HG03378 (cell line): Measurements from ENCODE around the gene SDR9C7.
"Not testable (repeated sequence)": the region's sequence is repeated elsewhere in the genome, so short reads cannot be mapped to it uniquely, and the experiment has no call there.

Experiments used
- ATAC-seq: cut with Tn5 transposase; IDR thresholded peaks from one replicate; pipeline ENCODE4 v1.9.1; 2021; ENCODE audit warnings: mild to moderate bottlenecking, moderate library complexity; ENCODE audit not compliant: unreplicated experiment

Gene SDR9C7

DNA sequence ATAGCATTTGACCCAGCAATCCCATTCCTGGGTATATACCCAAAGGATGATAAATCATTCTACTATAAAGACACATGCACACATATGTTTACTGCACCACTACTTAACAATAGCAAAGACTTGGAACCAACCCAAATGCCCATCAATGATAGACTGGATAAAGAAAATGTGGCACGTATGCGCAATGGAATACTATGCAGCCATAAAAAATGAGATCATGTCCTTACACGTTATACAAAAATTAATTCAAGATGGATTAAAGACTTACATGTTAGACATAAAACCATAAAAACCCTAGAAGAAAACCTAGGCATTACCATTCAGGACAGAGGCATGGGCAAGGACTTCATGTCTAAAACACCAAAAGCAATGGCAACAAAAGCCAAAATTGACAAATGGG, 16.1 kb downstream of the SDR9C7 start:
- ATAC-seq = not testable (repeated sequence)

DNA sequence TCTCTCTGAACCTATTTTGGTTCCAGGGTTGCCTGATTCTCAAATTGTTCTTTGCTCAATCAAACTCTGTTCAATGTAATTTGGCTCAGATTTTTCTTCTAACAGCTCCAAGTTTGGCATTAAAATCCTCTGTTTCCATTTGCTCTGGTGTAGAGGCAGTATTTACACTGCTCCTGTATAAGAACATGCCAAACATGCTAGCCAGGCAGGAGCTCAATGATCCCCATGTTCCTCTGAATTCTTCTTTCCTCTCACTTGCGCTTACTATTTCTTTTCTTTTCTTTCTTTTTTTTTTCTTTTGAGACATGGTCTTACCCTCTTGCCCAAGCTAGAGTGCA, 17.2 kb downstream of the SDR9C7 start:
- no peak for ATAC-seq

DNA sequence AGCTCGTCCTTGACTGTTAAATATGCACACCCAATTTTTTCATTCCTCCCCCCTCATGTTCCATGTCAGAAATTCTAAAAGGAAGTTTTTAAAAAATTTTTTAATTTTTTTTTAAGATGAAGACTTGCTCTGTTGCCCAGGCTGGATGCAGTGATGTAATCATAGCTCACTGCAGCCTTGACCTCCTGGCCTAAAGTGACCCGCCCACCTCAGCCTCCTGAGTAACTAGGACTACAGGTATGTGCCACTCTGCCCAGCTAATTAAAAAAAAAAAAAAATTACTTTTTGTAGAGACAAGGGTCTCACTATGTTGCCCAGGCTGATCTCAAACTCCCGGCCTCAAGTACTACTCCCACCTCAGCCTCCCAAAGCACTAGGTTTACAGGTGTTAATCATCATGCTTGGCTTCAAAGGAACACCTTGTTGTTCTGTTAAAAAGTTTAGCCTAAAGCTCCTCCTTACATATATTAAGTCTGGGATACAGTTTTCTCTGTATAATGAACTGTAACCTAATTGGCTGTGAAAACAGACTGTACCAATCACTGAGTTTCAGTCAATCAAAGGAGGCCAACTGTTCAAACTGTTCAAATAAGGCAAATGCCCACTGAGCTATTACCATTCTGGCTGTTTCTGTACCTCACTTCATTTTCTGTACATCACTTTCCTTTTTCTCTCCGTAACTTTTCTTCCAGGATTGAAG, 17.8 kb downstream of the SDR9C7 start:
- no peak for ATAC-seq

DNA sequence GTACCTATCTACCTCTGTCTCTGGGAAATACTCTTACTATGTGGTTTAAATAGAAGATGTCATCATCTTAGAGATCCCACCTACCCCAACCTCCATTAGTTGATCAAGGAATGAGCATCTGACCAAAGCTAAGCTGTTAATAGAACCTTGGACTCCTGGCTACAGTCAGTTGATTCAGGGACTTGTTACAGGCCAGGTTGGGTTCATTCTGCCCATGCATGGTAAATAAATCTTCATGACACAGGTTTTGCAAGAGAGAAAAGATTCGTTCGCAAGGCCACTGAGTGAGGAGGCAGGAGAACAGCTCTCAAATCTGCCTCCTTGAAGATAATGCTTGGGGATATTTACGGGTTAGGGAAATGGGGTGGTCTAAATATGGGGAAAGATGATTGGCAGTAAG, 19.5 kb downstream of the SDR9C7 start:
- no peak for ATAC-seq

DNA sequence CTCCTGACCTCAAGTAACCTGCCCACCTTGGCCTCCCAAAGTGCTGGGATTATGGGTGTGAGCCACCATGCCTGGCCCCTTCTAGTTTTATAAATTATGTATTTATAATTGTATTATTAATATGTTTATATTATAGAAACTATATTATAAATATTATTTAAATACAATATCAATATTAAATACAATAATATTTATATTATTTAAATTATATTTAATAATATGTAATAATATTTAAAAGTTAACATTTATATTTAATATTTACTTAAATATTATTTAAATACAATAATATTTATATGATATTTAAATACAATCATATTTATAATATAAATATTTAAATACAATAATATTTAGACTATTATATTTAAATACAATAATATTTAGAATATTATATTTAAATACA, 20.0 kb downstream of the SDR9C7 start:
- ATAC-seq = no peak

DNA sequence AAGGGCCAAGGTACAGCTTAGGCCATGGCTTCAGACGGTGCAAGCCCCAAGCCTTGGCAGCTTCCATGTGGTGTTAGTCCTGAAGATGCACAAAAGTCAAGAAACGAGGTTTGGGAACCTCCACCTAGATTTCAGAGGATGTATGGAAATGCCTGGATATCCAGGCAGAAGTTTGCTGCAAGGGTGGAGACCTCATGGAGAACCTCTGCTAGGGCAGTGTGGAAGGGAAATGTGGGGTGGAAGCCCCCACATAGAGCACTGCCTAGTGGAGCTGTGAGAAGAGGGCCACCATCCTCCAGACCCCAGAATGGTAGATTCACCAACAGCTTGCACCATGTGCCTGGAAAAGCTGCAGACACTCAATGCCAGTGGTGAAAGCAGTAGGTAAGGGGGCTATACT, 24.8 kb downstream of the SDR9C7 start:
- not testable (repeated sequence) for ATAC-seq

DNA sequence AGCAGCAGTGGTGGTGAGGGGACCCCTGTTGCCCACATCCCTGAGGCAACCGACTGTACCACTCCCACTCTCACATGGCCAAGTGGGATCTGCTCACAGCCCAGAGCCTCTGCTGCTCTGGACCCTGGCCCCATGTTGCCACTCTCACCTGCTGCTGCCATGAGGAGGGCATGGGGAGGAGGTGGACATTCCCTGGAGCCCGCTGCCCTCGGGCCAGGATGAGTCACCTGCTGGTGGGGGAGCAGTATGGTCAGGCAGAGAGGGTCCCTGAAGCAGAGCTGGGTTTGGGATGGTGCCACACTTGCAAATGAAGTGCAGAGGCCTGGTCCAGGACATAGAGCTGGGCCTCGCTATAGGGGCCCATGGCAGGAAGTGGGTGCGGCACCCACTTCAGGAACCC, 26.1 kb downstream of the SDR9C7 start:
- ATAC-seq = no peak

DNA sequence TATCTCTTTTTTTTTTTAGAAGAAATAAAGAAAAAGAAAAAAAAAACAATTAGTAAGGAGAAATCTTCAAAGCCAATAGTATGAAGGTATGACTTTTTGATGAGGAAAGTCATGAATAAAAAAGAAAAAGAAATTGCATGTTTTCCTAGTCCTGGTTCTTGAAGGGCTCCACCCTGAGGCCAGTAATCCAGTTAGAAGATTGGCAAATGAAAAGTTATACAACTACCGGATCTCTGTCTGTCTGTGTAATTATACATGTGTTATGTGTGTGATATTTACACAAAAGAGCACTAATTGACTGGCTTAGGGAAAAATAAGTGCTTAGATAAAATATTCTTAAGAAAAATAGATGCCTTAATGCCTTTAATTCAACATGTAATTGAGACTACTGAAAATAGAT, 28.4 kb downstream of the SDR9C7 start:
- ATAC-seq = no peak

DNA sequence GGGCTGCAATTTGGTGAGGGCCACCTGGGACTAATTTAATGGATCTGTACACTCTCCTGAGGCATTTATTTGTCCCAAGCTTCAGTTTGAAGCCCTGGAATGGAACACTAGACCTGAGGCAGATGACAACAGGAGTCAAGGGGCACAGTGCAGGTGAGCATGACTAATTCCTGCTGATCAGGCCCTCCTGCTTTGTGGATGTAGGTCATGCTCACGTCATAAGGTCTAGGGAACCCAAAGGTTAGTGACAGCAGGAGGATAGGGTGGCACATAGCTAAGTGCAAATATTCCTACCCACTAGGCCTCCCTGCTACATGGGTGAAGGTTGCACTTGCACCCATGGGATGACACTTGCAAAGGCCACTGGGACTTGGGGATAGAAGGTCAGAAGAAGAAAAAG, 30.8 kb downstream of the SDR9C7 start:
- ATAC-seq = no peak

DNA sequence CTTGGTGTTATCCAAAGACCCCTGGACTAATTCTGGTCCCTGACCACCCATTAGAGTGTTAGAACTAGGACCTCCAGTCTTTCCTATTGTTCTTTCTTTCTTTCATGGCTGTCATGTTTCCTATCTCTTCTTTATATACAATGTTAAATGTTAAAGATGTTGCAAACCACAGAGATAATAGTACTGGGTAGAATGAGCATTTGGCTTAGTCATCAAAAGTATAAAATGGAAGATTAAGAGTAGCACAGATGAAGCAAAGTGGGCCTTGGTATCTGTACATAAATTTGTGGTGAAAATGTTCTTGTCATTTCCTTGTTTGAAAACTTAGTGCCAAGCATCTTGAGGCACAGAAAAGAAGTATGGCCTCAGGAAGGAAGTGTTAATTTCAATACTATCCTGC, 32.9 kb downstream of the SDR9C7 start:
- ATAC-seq = not testable (repeated sequence)

DNA sequence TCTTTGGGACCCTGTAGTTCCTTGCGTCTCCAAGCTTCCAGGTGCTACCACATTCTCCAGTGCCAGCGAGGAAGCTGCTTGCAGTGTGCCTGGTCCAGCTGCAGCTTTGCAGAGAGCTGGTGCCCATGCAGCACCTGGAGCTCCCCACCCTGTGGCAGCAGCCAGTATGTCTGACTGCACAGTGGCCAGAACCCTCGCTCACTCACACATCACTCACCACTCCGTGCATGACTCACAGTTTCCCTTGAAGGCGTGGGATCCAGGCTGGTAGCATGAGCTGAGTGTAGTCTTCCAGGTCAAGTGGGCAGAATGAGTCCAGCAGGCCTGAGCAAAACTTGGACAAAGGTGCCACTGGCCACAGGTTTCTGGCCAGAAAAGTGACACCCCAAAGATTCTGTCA, 33.6 kb downstream of the SDR9C7 start:
- ATAC-seq = no peak

DNA sequence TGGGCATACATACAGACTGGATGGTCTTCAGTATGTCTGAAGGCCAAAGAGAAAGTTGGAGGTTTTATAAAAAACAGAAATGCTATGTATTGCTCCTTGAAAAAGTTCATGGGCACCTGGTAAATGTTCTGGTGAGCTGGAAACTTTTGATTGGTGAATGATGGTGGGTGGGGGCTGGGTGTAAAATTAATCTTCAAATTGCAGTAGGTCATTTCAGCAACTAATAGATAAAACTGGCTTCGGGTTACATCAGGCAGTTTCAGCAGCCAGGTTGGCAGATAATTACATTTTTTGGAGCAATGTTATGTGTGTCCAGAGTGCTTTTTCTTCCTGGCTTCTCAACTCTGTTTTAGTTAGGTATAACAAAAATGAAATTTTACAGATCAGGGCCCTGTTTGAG, 35.3 kb downstream of the SDR9C7 start:
- no peak for ATAC-seq

DNA sequence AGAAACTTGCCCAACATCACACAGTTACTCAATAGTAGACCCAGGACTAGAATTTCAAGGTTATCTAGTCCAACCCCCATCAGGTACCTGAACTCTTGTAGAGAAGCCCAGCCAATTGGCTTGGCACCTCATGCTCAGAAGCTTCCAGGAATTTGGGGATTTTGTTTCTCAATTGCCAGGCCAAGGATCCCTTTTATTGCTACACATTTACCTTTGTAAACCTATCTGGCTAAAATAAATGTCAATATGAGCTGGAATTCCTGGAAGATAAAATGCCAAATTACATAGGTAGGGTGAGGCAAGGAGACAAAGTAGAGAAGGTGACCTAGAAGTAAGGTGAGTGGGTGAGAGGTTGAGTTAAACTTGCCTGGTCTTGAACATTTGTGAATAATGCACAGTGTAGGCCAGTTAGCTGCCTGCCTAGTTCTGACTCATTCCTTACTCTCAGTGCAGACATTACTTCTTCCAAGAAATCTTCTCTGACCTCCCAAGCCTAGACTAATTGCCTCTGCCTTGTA, 36.3 kb downstream of the SDR9C7 start:
- no peak for ATAC-seq

DNA sequence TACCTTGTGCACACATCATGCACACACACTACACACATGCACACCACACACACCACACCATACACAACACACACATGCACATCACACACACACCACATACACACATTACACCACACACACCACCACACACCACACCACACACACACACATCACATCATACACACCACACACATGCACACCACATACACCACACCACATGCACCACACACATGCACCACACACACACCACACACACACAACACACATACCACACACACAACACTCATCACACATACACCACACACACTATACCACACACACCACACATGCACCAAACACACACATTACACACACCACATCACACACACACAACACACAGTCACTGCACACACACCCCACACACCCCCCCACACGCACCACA, 38.1 kb downstream of the SDR9C7 start:
- ATAC-seq = no peak

DNA sequence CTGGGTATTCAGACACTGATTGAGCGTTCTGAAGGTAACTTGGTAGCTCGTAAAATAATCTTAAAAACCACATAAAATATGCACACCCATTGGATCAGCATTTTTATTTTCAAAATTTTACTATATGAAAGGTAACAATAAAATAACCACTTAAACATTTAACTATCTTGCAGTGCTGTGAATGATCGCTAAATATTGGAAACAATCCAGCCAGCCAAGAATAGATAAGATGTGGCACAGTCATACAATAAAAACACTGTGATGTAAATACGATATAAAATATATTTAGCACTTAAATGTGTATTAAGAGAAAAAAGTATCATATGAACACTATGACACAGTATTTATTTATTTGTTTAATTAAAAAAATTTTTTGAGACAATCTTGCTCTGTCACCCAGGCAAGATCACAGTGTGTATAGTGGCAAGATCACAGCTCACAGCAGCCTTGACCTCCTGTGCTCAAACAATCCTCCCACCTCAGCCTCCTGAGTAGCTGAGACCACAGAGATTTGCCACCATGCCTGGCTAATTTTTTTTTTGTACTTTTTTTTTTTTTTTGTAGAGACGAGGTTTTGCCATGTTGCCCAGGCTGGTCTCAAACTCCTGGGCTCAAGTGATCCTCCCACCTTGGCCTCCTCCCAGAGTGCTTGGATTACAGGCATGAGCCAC, 39.4 kb downstream of the SDR9C7 start:
- ATAC-seq = no peak

DNA sequence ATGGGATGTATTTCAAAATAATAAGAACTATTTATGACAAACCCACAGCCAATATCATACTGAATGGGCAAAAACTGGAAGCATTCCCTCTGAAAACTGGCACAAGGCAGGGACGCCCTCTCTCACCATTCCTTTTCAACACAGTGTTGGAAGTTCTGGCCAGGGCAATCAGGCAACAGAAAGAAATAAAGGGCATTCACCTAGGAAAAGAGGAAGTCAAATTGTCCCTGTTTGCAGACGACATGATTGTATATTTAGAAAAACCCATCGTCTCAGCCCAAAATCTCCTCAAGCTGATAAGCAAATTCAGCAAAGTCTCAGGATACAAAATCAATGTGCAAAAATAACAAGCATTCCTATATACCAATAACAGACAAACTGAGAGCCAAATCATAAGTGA, 42.3 kb downstream of the SDR9C7 start:
- not testable (repeated sequence) for ATAC-seq

DNA sequence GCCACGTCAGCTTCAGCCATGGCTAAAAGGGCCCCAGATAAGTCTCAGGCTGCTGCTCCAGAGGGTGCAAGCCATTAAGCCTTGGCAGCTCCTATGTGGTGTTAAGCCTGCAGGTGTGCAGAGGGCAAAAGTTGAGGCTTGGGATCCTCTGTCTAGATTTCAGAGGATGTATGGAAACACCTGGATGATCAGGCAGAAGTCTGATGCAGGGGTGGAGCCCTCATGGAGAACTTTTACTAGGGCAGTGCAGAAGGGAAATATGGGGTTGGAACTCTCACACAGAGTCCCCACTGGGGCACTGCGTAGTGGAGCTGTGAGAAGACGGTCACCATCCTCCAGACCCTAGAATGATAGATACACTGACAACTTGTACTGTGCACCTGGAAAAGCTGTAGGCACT, 47.9 kb downstream of the SDR9C7 start:
- no peak for ATAC-seq

DNA sequence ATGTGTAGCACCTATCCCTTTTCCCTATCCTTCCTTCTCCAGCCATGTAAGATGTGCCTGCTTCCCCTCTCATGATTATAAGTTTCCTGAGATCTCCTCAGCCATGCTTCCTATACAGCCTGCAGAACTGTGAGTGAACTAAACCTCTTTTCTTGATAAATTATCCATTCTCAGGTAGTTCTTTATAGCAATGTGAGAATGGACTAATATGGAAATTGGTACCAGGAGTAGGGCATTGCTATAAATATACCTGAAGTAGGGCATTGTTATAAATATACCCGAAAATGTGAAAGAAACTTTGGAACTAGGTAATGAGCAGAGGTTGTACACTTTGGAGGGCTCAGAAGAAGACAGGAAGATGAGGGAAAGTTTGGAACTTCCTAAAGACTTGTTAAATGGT, 48.9 kb downstream of the SDR9C7 start:
- no peak for ATAC-seq

DNA sequence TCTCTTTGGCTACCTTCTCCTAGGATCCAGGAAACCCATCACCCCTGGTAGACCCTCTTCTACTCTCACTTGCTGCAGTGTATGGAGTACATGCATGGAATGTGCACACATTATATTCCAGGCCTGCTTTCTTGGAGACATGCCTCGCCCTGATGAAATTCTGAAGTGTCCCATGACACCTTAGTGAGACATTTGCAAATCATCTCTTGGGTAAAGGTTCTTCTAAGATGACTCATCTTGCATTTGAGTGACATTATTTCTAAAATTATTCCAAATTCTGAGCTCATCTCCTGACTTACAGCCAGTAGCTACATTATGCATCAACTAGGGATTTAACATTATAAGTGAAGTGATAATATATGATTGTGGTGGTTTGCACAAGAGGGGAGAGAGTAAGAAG, 49.8 kb downstream of the SDR9C7 start:
- no peak for ATAC-seq

DNA sequence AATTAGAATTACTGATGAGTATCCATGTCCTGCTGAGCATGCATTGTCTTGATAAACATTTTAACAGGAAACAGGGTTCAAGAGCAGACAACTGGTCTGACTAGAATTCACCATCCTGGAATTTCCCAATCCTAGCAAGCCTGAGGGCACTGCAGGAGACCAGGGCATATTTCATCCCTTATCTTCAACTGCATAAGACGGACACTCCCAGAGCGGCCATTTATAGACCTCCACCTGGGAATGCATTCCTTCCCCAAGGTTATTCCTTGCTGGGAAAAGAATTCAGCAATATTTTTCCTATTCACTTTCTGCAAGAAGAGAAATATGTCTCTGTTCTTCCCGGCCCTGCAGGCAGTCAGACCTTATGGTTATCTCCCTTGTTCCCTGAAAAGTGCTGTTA, 51.8 kb downstream of the SDR9C7 start:
- not testable (repeated sequence) for ATAC-seq

DNA sequence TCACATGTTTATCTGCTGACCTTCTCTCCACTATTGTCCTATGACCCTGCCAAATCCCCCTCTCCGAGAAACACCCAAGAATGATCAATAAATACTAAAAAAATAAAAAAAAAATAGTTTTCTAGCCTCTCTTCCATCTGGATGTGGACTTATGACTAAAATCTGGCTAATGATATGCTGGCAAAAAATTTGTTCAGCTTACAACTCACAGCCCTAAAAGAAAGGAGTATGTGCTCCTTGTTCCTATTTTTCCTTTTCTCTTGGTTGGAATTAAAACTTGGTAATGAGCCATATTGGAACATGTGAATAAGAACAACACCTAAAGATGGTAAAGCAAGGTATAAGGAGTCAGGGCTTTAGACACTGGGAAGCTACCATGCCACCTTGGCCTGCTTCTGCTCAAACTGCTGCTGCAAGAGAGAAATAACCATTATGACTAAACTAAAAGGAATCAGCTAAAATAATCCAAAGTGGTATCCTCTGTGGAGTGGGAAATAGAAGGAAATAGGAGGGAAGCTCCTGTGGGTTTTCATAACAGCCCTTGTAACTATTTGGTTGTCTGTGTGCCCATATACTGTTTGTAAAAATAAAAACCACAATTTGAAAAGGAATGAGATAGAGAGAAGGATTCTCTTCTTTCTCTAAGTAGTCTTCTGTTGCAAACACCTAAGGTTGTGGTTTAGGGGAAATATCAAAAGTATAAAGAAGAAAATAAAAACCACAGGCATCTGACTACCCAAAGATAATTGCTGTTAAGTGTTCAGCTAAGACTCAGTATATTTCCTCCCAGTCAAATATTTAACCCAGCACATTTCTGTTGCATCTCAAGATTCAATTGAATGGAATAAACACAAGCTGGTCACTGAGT, 53.8 kb downstream of the SDR9C7 start:
- no peak for ATAC-seq
